LNCAP (cell line): ENCODE data around the gene CDKAL1.

Experiments
- CTCF ChIP-seq: fragments of 450-650 bp; IDR thresholded peaks from 2 replicates; pipeline ENCODE4 v1.5.1; 2017; ENCODE audit warnings: mild to moderate bottlenecking

Gene CDKAL1

DNA sequence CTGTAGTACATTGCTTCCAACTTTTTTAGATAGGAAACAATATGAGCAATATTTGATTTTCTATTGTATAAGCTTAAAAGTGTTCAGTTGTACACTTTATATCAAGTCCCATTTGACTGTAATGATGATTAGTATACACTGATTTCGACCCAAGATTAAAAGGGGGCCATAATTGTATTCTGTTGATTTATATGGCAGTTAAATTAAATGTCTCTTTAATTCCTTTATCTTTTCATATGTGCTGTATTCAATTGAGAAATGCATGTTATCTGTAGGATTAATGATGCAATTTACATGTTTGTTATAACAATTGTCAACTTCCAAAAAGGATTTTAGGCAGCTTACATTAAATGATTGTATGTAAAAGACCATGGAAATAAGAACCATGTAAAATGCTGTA is 317.5 kb downstream of the CDKAL1 start:
- TF ChIP-seq CTCF, result no peak

DNA sequence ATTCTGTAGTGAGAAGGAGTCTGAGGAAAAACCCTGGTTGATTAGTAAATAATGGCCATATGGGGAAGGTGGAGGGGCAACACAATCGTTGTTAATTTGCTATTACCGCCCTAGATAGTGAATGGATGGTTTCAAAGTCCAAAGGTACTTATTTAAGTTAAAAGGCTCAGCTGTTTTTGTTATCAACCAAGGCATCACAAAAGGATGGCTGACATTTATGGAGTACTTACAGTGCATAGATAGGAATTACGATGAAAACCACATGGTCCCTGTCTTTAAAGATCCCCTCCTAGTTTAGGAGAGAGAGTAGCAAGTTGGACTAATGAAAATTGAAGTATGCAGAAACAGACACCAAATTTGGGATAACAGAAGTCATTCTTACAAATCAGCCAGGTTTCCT is 319.6 kb downstream of the CDKAL1 start:
- no peak for TF ChIP-seq CTCF

DNA sequence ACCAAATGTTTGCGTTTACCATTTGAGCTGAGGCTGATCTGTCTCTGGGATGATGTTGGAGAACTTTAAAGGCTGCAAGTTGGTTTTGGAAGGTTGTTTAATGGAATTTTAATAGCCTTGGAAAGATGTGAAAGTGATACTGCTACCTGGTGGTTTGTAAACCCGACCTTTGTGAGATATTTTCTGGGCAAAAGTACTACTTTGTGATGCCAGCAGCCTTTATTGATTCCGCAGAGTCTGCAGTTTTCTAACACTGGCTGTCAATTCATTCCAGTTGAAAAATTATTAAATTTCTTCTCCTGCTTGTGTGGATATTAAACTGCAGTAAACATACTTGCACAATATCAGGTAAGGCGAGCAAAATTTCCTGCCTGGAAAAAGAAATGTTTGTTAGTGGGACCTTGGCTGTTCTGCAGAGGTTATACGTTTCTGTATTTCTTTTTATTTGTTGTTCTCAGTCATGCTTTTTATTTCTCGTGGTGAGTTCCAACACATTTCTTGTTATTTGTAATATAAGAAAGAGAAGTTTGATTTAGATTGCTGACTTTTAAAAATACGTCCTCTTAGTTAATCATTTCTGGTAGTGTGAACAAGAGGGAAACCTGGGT is 322.5 kb downstream of the CDKAL1 start:
- no peak for TF ChIP-seq CTCF

DNA sequence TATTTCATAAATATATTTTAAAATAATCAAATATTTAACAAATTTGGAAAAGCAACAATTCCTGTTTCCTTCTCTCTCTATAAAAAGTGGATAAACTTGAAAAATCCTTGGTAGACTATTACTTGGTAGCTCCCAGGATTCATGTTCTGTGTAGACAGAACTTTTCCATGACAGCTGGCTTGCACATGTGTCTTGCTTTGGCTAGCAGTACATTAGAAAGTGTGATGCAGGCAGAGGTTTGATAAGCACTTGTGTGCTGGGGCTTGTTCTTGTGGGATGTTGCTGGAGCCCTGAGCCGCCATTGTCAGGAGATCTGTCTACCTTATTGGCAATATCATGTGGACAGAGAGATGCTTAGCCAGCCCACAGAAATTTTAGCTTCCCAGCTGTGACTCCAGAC is 327.2 kb downstream of the CDKAL1 start:
- TF ChIP-seq CTCF, result no peak

GRCh38 chr6:20866036-20866435 is 331.8 kb downstream of the CDKAL1 start:
- TF ChIP-seq CTCF, result no peak

DNA sequence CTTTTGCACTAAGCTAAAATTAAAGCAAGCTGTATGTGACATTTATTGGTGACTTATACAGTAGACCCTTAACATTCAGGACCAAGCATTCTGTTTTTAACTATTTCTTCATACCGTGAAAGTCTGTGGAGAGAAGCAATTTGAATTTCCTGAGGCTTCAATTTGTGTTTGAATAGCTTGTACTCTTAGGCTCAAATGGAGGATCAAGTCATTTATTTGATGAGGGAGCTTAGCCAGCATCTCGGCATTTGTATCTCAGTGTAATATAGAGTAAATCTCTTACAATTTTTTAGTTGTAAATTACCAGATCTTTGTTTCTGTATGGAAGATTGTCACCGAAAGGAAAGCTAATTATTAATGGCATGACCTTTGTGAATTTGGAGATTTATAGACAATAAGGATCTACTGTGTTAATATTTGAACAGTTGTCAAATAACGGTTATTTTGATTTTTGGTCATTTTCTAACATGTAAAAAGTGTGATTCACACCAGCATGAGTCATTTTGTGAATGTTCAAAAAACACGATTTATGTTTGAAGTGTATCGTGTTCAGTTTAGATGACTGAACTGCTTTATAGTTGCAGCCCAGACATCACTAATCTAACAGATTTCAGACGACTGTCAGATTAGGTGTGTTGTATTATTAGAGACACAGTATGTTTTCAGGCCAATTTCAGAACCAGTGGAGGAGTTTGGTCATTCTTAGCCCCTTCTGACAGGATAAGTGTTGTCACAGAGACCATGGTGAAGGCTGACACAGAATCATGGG is 332.9 kb downstream of the CDKAL1 start:
- TF ChIP-seq CTCF, result no peak

GRCh38 chr6:20868397-20869096 is 334.3 kb downstream of the CDKAL1 start:
- no peak for TF ChIP-seq CTCF
